ENCODE results near the gene RHOF. TPM values are rescaled to one million over a fixed set of nuclear protein-coding genes. Genes with fewer than 3 reads are reported as not detected.

Gene RHOF
- total and polyA plus RNA-seq, 12 donors, result 4.1 to 49.5 (median 21.8) TPM

DNA sequence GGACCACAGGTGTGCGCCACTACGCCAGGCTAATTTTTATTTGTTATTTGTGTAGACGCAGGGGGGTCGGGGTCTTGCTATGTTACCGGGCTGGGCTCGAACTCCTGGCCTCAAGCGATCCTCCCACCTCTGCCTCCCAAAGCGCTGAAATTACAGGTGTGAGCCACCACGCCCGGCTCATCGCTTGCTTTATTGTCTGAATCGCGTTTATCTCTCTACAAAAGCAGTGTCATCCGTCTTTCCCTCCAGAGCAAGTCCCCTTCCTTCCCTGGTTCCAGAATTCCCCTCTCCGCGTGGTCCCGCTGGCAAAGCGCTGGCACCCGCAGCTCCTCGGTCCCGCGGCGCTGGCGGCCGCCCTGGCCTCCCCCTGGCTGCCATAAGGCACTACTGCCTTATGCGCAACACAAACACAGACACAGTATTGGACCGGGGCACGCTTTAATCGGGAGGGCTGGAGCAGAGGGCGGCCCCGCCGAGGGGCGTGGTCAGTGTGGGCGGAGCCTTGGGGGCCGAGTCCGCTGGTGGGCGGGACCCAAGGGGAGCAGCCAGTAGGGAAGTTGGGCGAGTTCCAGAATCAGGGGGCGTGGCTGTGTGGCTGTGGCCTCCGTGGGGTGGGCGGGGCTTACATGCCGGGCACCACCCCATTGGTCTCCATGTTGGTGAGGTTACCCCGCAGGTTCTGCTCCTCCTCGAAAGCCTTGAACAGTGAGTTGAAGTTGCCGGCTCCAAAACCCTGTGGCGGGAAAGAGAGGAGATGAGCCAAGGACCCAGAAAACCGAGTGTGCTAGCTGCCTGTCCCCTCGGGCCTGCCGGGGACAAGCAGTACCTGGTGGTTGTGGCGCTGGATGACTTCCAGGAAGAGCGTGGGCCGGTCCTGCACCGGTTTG, 45.9 kb upstream of the RHOF start:
- intact Hi-C loops (cut with DNase I), result no loop called here
- Histone ChIP-seq H3K36me3 (replicated peaks in 1 of 2) (no peaks in the 10 kb centered on the region), H3K4me3 (peak overlapping the region in 2 of 4 donors; percentile 39 to 55), H3K27ac (peak overlapping the region in 2 of 5 donors; percentile 43 to 62), H3K4me1 (replicated peaks in 1 of 2) (peaks cover 6% of the 10 kb centered on the region in 2 donors), H3K9me3 (replicated peaks in 1 of 3) (no peaks in the 10 kb centered on the region), H3K27me3 (no peaks in the 10 kb centered on the region)
- 11 to 20% (median 14%) methylated on average over 25 to 53 of the region's 53 CpGs for WGBS, 4 donors
- TF ChIP-seq, protein P1, sequence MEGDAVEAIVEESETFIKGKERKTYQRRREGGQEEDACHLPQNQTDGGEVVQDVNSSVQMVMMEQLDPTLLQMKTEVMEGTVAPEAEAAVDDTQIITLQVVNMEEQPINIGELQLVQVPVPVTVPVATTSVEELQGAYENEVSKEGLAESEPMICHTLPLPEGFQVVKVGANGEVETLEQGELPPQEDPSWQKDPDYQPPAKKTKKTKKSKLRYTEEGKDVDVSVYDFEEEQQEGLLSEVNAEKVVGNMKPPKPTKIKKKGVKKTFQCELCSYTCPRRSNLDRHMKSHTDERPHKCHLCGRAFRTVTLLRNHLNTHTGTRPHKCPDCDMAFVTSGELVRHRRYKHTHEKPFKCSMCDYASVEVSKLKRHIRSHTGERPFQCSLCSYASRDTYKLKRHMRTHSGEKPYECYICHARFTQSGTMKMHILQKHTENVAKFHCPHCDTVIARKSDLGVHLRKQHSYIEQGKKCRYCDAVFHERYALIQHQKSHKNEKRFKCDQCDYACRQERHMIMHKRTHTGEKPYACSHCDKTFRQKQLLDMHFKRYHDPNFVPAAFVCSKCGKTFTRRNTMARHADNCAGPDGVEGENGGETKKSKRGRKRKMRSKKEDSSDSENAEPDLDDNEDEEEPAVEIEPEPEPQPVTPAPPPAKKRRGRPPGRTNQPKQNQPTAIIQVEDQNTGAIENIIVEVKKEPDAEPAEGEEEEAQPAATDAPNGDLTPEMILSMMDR (IDR thresholded peaks at IDR 0.05), result peak; percentile 18 to 64 (median 58)
- TF ChIP-seq POLR2A (IDR thresholded peaks at IDR 0.05), result peak in 1 of 2 donors; percentile 63
- DNase-seq, result peak; percentile 100

DNA sequence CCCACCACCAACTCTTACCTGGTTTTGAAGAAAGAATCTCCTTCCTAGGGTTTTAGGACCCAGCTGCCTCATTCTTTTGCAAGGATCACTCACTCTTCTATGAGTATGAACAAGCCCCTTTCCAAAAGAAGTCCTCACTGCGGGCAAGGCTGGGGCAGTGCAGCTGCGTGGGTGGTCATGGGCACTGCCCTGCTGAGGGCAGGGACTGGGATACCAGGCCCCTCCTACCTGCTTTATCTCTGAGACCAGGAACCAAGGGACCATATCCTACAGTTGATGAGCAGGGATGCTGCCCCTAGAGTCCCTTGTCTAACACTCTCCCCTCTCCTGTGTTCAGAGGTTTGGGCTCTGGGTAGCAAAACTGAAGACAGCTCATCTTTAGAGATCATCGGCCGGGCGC, 44.6 kb upstream of the RHOF start:
- Histone ChIP-seq H3K9me3 (replicated peaks in 1 of 3) (no peaks in the 10 kb centered on the region), H3K4me3 (no peak overlapping the region), H3K36me3 (replicated peaks in 1 of 2) (no peaks in the 10 kb centered on the region), H3K4me1 (replicated peaks in 1 of 2) (peaks cover 6% of the 10 kb centered on the region in 2 donors), H3K27me3 (no peaks in the 10 kb centered on the region), H3K27ac (no peak overlapping the region)
- intact Hi-C loops (cut with DNase I), result no loop called here
- no peak for TF ChIP-seq POLR2A (IDR thresholded peaks at IDR 0.05)
- TF ChIP-seq, protein P1 (IDR thresholded peaks at IDR 0.05), result no peak
- no peak for DNase-seq
- WGBS, 4 donors, result 82 to 90% (median 86%) methylated on average over 5 of the region's 5 CpGs

GRCh38 chr12:121837680-121838079, 44.2 kb upstream of the RHOF start:
- 71 to 76% (median 74%) methylated on average over 4 of the region's 4 CpGs for WGBS, 4 donors
- H3K4me1 ChIP-seq (replicated peaks in 1 of 2), result peaks cover 6% of the 10 kb centered on the region in 2 donors
- H3K9me3 ChIP-seq (replicated peaks in 1 of 3), result no peaks in the 10 kb centered on the region
- H3K27me3 ChIP-seq, result no peaks in the 10 kb centered on the region
- no peak overlapping the region for H3K4me3 ChIP-seq
- intact Hi-C loops (cut with DNase I), result no loop called here
- TF ChIP-seq, protein P1 (IDR thresholded peaks at IDR 0.05), result no peak
- TF ChIP-seq POLR2A (IDR thresholded peaks at IDR 0.05), result no peak
- DNase-seq, result no peak
- no peaks in the 10 kb centered on the region for H3K36me3 ChIP-seq (replicated peaks in 1 of 2)
- H3K27ac ChIP-seq, result no peak overlapping the region

DNA sequence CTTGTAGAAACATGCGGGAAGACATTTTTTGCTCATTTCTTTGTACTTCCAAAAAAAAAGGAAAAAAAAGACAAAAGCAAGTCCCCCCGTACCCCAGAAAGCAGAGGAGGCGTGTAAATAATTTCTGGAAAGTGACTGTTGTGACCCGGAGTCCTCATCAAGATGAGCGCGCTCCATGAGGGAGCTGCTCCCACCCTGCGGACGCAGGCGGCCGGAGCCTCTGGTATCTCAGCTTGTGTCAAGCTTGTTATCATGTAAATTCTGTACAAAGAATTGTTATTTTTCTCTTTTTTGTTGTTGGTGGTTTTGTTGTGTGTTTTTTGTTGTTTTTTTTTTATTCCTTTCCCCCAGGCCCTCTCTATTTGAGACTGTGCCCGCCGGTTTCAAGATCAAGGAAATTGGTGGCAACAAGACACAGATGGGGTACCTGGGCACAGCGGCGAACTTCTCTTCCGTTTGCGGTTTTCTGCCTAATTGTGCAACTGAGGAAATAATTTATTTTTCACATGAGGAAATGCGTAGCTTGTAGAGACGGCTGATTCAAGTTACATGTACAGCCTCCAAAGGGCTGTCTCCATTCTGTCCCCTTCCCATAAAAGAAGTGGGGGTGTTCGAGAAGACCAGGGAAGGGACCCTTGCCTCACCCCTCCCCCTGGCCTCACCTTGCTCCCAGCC, 38.2 kb upstream of the RHOF start:
- TF ChIP-seq POLR2A (IDR thresholded peaks at IDR 0.05), result no peak
- TF ChIP-seq, protein P1 (IDR thresholded peaks at IDR 0.05), result no peak
- H3K36me3 ChIP-seq (replicated peaks in 1 of 2), result peaks cover 0 to 58% of the 10 kb centered on the region in 2 donors
- H3K27me3 ChIP-seq, result no peaks in the 10 kb centered on the region
- H3K4me1 ChIP-seq (replicated peaks in 1 of 2), result no peaks in the 10 kb centered on the region
- intact Hi-C loops (cut with DNase I), result no loop called here
- H3K4me3 ChIP-seq, result no peak overlapping the region
- no peak for DNase-seq
- WGBS, 4 donors, result 88 to 91% (median 90%) methylated on average over 19 of the region's 19 CpGs
- H3K9me3 ChIP-seq (replicated peaks in 1 of 3), result no peaks in the 10 kb centered on the region
- H3K27ac ChIP-seq, result no peak overlapping the region

All from adrenal gland (tissue), 12 donors.